GM12878 (cell line): ENCODE data around the gene ARL4D.

Experiments
- CTCF ChIP-seq, 3 experiments: IDR thresholded peaks in 2 of 3; conservative IDR thresholded peaks in 1 of 3; 2 replicates each; pipeline ENCODE4 v1.5.1; 2011; ENCODE audit warnings: low read depth in 3 of 3, low read length in 3 of 3, mild to moderate bottlenecking in 3 of 3, control low read depth in 2 of 3, moderate library complexity in 2 of 3, inconsistent platforms in 1 of 3, mixed read lengths in 1 of 3; ENCODE audit not compliant: control insufficient read depth in 2 of 3, insufficient read depth in 1 of 3; ENCODE audit errors: extremely low read depth in 1 of 3
- MAX ChIP-seq: IDR thresholded peaks from 2 replicates; pipeline ENCODE4 v1.6.1; 2012; ENCODE audit warnings: low read depth, low read length, improper control_type of control experiment
- MEF2B ChIP-seq: fragments of 450-650 bp; IDR thresholded peaks from 2 replicates; pipeline ENCODE4 v1.6.1; 2018; ENCODE audit warnings: mild to moderate bottlenecking, moderate library complexity; ENCODE audit not compliant: partially characterized antibody, poor library complexity, severe bottlenecking
- NR2C1 ChIP-seq: fragments of 450-650 bp; IDR thresholded peaks from 2 replicates; pipeline ENCODE4 v1.6.1; 2017; ENCODE audit warnings: antibody characterized with exemption, mild to moderate bottlenecking, moderate library complexity
- NR2C2 ChIP-seq: IDR thresholded peaks from 2 replicates; pipeline ENCODE4 v1.6.1; 2011; ENCODE audit warnings: borderline replicate concordance, low read depth; ENCODE audit not compliant: control insufficient read depth, insufficient read length
- POLR2AphosphoS2 ChIP-seq: IDR thresholded peaks from 2 replicates; pipeline ENCODE4 v1.6.1; 2011; ENCODE audit warnings: low read depth, mild to moderate bottlenecking, low read length, improper control_type of control experiment, moderate library complexity
- POLR2AphosphoS5 ChIP-seq: IDR thresholded peaks from 2 replicates; pipeline ENCODE4 v1.6.1; 2011; ENCODE audit warnings: mild to moderate bottlenecking, low read length, inconsistent platforms
- SIX5 ChIP-seq: IDR thresholded peaks from 2 replicates; pipeline ENCODE4 v1.6.1; 2011; ENCODE audit warnings: mild to moderate bottlenecking, low read depth, low read length, moderate library complexity; ENCODE audit not compliant: severe bottlenecking
- ZBTB33 ChIP-seq: fragments of 450-650 bp; IDR thresholded peaks from 2 replicates; pipeline ENCODE4 v1.6.1; 2017; ENCODE audit warnings: mild to moderate bottlenecking
- ZBTB40 ChIP-seq: fragments of 450-650 bp; IDR thresholded peaks from 2 replicates; pipeline ENCODE4 v1.6.1; 2016; ENCODE audit warnings: mild to moderate bottlenecking, moderate library complexity, borderline replicate concordance

- no peak for TF ChIP-seq CTCF (IDR thresholded peaks at IDR 0.05 in 2 of 3, conservative IDR thresholded peaks at IDR 0.05 in 1 of 3; ENCODE audit: control insufficient read depth in 2 of 3, extremely low read depth in 1 of 3, insufficient read depth in 1 of 3, low read depth in 3 of 3, low read length in 3 of 3)
- no peak for TF ChIP-seq POLR2AphosphoS5
- TF ChIP-seq NR2C1 = no peak
- no peak for TF ChIP-seq MEF2B
- TF ChIP-seq POLR2AphosphoS2 = no peak
- TF ChIP-seq NR2C2 = no peak
- TF ChIP-seq ZBTB40 = no peak
- TF ChIP-seq ZBTB33 = no peak
- TF ChIP-seq SIX5 = no peak
- TF ChIP-seq MAX = no peak
These were observed 39.8 kb downstream of the ARL4D start for GRCh38 chr17:43438626-43439025.
